Activated CD8-positive, alpha-beta T cell treated with anti-CD3 and anti-CD28 coated beads, Interleukin-2, amount 10 ng/mL, durations not matched to agents 7 days and 5 days (primary cell): ENCODE measurements around the gene GPN2. TPM values are rescaled to one million over a fixed set of nuclear protein-coding genes. Genes with fewer than 3 reads are reported as not detected.

Experiments used
- ATAC-seq: fragments of 150-1000 bp; cut with Tn5 transposase; one replicate; pipeline ENCODE4 v1.10.0; 2021; ENCODE audit warnings: moderate library complexity
- CTCF ChIA-PET: fragments of 350-600 bp; sonication (Branson Sonifier 250); formaldehyde crosslinking; loops from one replicate; lab custom pipeline; 2021; ENCODE audit warnings: antibody characterized with exemption; lab: Charles Lee
- POLR2A ChIA-PET: fragments of 350-600 bp; sonication (Branson Sonifier 250); formaldehyde crosslinking; loops from one replicate; lab custom pipeline; 2021; ENCODE audit warnings: antibody characterized with exemption; lab: Charles Lee
- DNase-seq: peaks from one replicate; pipeline ENCODE4 v3.0.0-alpha.2; 2020
- H3K27ac Mint-ChIP-seq: one replicate; pipeline ENCODE4 v1.8.0; 2021; ENCODE audit warnings: mild to moderate bottlenecking, mixed read lengths
- H3K27me3 Mint-ChIP-seq: one replicate; pipeline ENCODE4 v1.8.0; 2021; ENCODE audit warnings: low read depth, mixed read lengths
- H3K36me3 Mint-ChIP-seq: one replicate; pipeline ENCODE4 v1.8.0; 2021; ENCODE audit warnings: low read depth, mixed read lengths
- H3K4me1 Mint-ChIP-seq: one replicate; pipeline ENCODE4 v1.8.0; 2021; ENCODE audit warnings: low read depth, mixed read lengths
- H3K4me3 Mint-ChIP-seq: one replicate; pipeline ENCODE4 v1.8.0; 2021; ENCODE audit warnings: mild to moderate bottlenecking, mixed read lengths
- H3K9me3 Mint-ChIP-seq: one replicate; pipeline ENCODE4 v1.8.0; 2022; ENCODE audit warnings: mixed read lengths; ENCODE audit not compliant: insufficient read depth
- total RNA-seq, 2 experiments: library from RNA; stranded (reverse); gene quantifications; one replicate each; pipeline ENCODE4 v1.2.3, GENCODE V29; 2021

GPN2 gene
- total RNA-seq, 2 experiments from 2014 or later, result 28.9 to 32.8 TPM

DNA sequence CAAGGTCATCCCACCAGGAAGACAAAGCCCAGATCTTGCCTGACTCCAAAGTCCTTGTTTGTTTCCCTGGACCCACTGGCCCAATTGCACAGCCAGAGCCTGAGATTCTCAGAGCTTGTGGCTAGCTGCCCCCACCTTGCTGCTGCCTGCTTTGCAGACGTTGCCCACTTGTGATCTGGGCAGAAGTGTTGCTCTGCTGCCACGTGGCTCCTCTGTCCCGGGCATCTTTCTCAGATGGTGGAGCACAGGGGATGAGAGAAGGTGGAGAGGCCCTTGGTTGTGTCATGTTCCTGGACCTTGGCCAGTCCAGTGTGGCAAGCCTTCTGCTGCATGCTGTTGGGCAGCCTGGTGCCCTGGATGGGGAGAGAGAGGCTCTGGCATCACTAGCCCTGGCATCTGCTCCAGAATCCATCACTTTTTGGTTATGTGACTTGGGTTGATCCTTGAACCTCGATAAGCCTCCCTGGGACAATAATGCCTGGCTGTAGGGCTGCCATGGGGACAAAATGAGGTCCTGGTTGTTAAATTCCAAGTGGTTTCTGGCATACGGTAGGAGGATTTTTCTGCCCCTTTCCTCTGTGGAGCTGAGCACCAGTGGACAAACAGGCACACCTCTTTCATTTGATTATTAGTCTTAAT is 25.2 kb upstream of the GPN2 start:
- Mint-ChIP-seq H3K36me3 (no peaks in the 10 kb centered on the region), H3K27ac (no peak overlapping the region), H3K9me3 (no peaks in the 10 kb centered on the region), H3K27me3 (peaks cover 3% of the 10 kb centered on the region), H3K4me1 (peaks cover 1% of the 10 kb centered on the region), H3K4me3 (no peak overlapping the region)
- POLR2A ChIA-PET, result interaction anchor here (0.6 kb wide), 1 partner anchor 12 kb away, joined by 4 read pairs; no protein-coding TSS in a partner anchor
- ATAC-seq (no peak), DNase-seq (no peak)
- CTCF ChIA-PET, result interaction anchor here (1.0 to 1.1 kb wide), 2 partner anchors 9 to 15 kb away, joined by 3 read pairs; partner anchors contain the start of gene GPATCH3

DNA sequence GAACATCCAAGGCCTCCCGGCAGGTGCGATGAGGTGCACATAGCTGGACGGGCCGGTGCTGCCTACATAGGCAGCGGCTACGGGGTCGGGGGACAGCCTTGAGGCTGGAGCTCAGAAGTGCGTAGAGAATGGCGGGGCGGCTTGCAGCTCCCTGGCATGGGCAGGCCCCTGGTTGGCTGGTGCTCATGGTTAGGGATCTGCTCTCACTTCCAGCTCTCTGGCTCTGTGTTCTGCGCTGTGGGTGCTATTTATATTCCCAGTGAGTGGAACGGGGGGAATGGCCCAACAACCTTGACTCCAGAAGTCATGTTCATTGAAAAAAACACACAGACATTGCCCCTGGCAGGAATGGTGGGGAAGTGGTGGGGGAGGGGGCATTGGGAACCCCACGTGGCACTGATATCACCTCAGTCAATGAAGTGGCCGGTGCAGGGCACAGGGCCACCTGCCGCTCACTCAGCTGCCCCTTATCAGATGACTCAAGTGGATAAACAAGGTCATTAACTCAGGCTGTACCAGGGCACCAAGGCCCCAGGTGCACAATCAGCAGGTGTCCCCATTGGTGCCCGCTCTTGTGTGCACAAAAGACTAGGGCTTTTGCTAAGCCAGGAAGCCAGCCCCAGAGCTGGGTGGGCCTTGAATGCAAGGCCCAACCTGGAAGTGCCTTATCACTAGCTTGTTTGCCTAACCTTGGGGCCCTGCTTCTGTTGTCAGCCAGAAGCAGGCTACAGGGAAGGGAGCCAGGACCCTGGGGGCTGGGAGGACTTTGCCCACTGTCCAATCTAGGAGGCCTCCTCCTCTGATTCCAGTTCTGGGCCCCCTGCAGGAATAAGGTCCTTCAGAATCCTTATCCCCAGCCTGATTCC is 23.9 kb upstream of the GPN2 start, which contains the start of gene NR0B2:
TSS of gene NR0B2 (minus strand) at position 222 of the 866 bp plus-strand sequence. CDS start at position 187, 35 bp downstream.
- DNase-seq (no peak), ATAC-seq (no peak)
- H3K4me1 Mint-ChIP-seq, result no peaks in the 10 kb centered on the region
- ChIA-PET CTCF (no interaction called here), POLR2A (interaction anchor here (0.7 to 1.5 kb wide), 2 partner anchors 14 to 28 kb away, joined by 3 to 8 read pairs; partner anchors contain the start of gene GPATCH3)
- H3K36me3 Mint-ChIP-seq, result no peaks in the 10 kb centered on the region
- H3K4me3 Mint-ChIP-seq, result no peak within 1 kb of the TSS
- no peaks in the 10 kb centered on the region for H3K9me3 Mint-ChIP-seq
- no peak within 1 kb of the TSS for H3K27ac Mint-ChIP-seq
- H3K27me3 Mint-ChIP-seq, result peaks cover 7% of the 10 kb centered on the region

DNA sequence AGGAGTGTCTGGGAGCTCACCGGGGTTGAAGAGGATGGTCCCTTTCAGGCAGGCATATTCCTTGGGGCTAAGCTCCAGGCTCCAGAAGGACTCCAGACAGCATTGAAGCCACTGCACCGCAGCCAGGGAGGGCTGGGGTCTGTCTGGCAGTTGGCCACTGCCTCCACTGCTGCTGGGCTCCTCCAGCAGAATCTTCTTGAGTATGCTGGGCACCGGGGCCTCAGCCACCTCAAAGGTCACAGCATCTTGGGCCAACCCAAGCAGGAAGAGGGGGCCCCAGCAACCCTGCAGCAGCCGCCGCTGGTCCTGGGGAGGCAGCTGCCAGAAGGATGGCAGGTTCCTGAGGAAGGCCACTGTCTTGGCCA is 23.3 kb upstream of the GPN2 start:
- H3K27me3 Mint-ChIP-seq, result peaks cover 7% of the 10 kb centered on the region
- H3K36me3 Mint-ChIP-seq, result no peaks in the 10 kb centered on the region
- ATAC-seq, result no peak

DNA sequence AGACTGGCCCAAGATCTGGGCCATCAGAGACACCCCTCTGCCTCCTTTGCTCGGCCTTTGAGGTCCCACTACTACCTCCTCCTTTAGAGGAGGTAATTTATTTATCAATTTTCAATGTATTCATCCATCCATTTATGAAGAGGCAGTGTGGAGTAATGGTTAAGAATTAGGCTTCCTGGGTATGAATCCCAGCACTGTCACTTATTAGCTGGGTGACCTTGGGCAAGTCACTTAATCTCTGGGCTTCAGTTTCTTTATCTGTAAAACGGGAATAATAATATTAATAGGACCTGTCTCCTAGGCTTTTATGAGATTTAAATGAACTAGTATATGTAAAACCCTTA is 22.0 kb upstream of the GPN2 start:
- H3K4me3 Mint-ChIP-seq, result no peak overlapping the region
- POLR2A ChIA-PET, result interaction anchor here (0.6 kb wide), 1 partner anchor 308 kb away, joined by 4 read pairs; no protein-coding TSS in a partner anchor
- H3K4me1 Mint-ChIP-seq, result no peaks in the 10 kb centered on the region
- H3K27ac Mint-ChIP-seq, result no peak overlapping the region
- DNase-seq (no peak), ATAC-seq (no peak)
- H3K27me3 Mint-ChIP-seq, result peaks cover 7% of the 10 kb centered on the region
- CTCF ChIA-PET, result no interaction called here
- no peaks in the 10 kb centered on the region for H3K9me3 Mint-ChIP-seq
- no peaks in the 10 kb centered on the region for H3K36me3 Mint-ChIP-seq

More for the DNA sequence above, 23.3 kb upstream of the GPN2 start:
- no peak for DNase-seq
- CTCF ChIA-PET, result interaction anchor here (0.6 kb wide), 1 partner anchor 26 kb away, joined by 3 read pairs; no protein-coding TSS in a partner anchor
- H3K4me1 Mint-ChIP-seq, result no peaks in the 10 kb centered on the region
- no peaks in the 10 kb centered on the region for H3K9me3 Mint-ChIP-seq
- H3K27ac Mint-ChIP-seq, result no peak overlapping the region
- POLR2A ChIA-PET, result interaction anchor here (1.5 kb wide), 1 partner anchor 13 kb away, joined by 8 read pairs; the partner anchor contains the start of gene GPATCH3
- H3K4me3 Mint-ChIP-seq, result no peak overlapping the region

DNA sequence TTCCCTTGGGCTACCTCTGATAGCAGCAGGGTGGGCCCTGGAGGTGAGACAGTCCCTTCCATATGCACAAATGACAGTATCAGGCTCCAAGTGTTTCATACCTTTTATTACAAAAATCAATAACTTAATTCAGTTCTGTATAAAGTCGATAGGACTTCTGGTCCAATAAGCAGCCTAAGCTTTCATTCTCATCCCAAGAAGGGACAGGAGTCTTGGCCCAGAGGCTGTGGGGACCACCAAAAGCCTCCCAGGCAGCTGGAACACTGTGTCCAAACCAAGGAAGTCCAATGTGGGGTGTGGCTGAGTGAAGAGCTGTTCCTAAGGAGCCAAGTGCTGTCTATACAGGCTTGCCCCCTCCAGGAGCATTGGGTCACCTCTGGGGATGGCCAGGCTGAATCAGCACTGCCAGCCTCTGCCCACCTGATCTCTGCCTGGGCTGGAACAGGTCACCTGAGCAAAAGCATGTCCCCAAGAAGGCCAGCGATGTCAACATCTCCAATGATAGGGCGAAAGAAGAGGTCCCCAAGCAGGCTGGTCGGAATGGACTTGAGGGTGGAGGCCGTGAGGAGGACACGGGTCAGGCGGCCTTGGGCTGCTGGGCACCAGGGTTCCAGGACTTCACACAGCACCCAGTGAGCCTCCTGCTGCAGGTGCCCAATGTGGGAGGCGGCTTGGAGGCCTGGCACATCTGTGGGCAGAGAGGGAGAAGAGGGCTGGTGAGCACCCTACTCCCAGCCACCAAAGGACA is 21.5 kb upstream of the GPN2 start:
- no peaks in the 10 kb centered on the region for H3K36me3 Mint-ChIP-seq
- no peak overlapping the region for H3K4me3 Mint-ChIP-seq
- peaks cover 7% of the 10 kb centered on the region for H3K27me3 Mint-ChIP-seq
- CTCF ChIA-PET, result no interaction called here
- no peaks in the 10 kb centered on the region for H3K4me1 Mint-ChIP-seq
- no peak overlapping the region for H3K27ac Mint-ChIP-seq
- POLR2A ChIA-PET, result interaction anchor here (1.4 kb wide), 1 partner anchor 11 kb away, joined by 3 read pairs; the partner anchor contains the start of gene GPATCH3
- no peak for DNase-seq
- no peaks in the 10 kb centered on the region for H3K9me3 Mint-ChIP-seq
- ATAC-seq, result no peak

DNA sequence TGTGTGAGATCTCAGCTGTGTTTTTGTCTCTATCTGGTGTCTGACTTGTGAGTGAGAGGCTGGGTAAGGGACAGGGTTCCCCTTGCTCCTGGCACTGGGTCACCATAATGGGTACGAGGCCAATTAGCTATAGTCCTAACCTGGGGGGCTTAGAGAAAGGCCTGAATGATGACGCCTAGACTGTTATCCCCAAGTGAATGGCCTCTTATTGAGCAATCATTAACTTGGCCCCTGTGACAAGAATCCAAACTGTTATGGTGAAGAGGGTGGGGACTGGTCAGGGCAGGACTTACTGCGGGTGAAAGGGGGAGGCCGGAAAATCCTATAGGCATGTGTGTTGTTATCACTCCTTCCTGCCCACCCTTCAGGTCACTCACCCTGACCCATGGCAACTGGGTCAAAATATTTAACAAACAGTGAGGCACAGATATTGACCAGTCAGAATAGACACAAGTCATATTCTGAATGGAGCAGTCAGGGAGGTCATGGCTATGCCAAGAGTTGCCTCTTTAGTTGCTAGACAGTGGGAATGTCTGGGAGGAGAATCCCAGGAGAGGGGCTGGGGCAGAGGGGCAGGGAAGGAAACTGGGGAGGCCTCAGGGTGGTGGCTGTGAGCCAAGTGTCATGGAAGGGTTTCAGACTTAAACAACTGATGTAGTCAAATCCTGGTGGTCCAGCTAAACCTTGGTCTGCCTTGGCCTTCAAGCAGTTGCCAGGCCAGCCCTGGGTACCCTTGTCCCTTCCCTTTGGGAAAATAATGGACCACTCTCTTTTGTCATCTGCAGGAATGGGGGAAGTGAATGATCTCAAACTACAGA is 20.5 kb upstream of the GPN2 start:
- H3K27ac Mint-ChIP-seq, result no peak overlapping the region
- CTCF ChIA-PET, result interaction anchor here (1.3 kb wide), 1 partner anchor 9 kb away, joined by 3 read pairs; no protein-coding TSS in a partner anchor

DNA sequence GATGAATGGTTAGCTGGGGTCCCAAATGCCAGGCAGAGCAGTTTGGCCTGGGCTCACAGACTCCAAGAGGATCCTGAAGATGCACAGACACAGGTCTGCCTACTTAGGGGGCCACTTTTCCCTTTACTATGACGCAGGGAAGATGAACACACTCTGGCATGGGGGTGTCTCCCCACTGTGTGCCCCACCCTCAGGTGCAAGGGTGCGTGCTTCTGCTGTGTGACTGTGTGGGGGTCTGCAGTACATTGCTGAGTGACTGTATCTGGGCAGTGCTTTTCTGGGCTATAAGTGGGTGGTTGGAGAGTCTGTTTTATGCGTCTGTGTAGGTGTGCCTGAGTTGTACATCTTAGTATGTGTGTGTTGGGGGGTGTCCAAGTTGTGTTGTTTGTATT is 19.9 kb upstream of the GPN2 start:
- ATAC-seq, result no peak
- Mint-ChIP-seq H3K27me3 (peaks cover 4% of the 10 kb centered on the region), H3K36me3 (no peaks in the 10 kb centered on the region), H3K27ac (no peak overlapping the region), H3K9me3 (no peaks in the 10 kb centered on the region), H3K4me1 (no peaks in the 10 kb centered on the region), H3K4me3 (no peak overlapping the region)
- CTCF ChIA-PET, result interaction anchor here (1.3 kb wide), 1 partner anchor 9 kb away, joined by 3 read pairs; no protein-coding TSS in a partner anchor
- POLR2A ChIA-PET, result interaction anchor here (1.4 kb wide), 1 partner anchor 10 kb away, joined by 3 read pairs; the partner anchor contains the start of gene GPATCH3
- no peak for DNase-seq

More for the DNA sequence above, 20.5 kb upstream of the GPN2 start:
- Mint-ChIP-seq H3K4me3 (no peak overlapping the region), H3K27me3 (peaks cover 4% of the 10 kb centered on the region), H3K9me3 (no peaks in the 10 kb centered on the region), H3K36me3 (no peaks in the 10 kb centered on the region), H3K4me1 (no peaks in the 10 kb centered on the region)
- no peak for ATAC-seq
- no peak for DNase-seq
- POLR2A ChIA-PET, result interaction anchor here (1.4 kb wide), 1 partner anchor 10 kb away, joined by 3 read pairs; the partner anchor contains the start of gene GPATCH3

DNA sequence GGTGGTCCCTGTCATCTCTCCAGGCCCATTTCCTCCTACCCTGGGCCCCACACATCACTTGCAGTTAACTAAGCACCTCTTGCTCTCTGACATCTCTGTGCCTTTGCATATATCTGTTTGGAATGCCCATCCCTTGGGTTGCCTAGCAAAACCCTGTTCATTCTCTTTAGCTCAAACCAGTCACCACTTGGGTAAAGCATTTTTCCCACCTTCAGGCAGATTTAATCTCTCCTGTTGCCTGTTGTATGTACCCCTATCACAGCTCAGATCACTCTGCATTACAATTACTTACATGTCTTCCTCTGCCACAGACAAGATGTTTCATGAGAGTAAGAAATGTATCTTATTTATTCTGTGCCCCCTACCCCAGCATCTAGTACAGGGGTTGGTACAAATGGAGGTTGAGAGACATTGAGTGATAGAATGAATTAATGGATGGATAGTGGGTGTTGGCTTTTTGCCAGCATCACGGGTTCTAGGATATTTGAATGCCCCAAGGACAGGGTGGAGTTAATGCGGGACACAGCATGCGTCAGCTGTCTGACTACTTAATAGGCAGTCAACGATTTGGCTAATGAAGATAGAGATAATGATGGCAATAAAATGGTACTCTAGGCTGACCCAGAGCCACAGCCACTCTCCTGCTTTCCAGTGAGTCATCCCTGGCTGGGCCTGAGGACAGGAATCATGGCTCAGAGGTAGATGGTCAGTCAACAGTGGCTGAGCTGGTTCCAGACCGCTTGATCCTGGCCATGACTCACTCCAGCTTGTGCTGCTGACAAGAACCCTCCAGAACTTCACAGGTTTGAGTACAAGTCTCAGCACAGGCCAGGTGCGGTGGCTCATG is 17.2 kb upstream of the GPN2 start:
- H3K27ac Mint-ChIP-seq, result no peak overlapping the region
- POLR2A ChIA-PET, result interaction anchor here (1.0 kb wide), 1 partner anchor 17 kb away, joined by 3 read pairs; the partner anchor contains the start of gene GPN2
- peaks cover 2% of the 10 kb centered on the region for H3K4me1 Mint-ChIP-seq
- DNase-seq (no peak), ATAC-seq (no peak)
- no peaks in the 10 kb centered on the region for H3K9me3 Mint-ChIP-seq
- H3K36me3 Mint-ChIP-seq, result no peaks in the 10 kb centered on the region
- CTCF ChIA-PET, result no interaction called here
- H3K27me3 Mint-ChIP-seq, result peaks cover 4% of the 10 kb centered on the region
- H3K4me3 Mint-ChIP-seq, result no peak overlapping the region

DNA sequence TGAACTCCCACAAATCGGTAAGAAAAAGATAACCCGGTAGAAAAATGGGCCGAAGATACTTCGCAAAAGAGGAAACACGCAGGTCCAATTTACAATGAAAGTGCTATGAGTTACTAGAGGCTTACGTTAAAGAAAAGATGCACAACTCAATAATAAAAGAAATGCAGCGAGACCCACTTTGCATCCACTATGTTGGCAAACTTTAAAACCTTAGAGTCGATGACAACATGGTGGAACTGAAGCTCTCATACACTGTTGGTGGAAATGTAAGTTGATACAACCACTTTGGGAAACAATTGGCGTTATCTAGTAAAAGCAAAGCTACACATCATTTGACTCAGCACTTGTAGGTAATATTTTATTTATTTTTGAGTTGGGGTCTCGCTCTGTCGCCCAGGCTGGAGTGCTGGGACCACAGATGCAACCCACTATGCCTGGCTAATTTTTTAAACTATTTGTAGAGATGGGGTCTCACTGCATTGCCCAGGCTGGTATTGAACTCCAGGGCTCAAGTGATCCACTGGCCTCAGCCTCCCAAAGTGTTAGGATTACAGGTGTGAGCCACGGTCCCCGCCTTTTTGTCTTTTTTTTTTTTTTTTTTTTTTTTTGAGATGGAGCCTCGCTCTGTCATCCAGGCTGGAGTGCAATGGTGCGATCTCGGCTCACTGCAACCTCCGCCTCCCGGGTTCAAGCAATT is 10.9 kb upstream of the GPN2 start:
- Mint-ChIP-seq H3K27me3 (no peaks in the 10 kb centered on the region), H3K4me3 (peak overlapping the region; percentile 78), H3K4me1 (peaks cover 27% of the 10 kb centered on the region), H3K27ac (peak overlapping the region; percentile 95), H3K36me3 (peaks cover 15% of the 10 kb centered on the region), H3K9me3 (no peaks in the 10 kb centered on the region)
- DNase-seq, result no peak
- no peak for ATAC-seq
- ChIA-PET CTCF (interaction anchor here (0.7 to 1.7 kb wide), 7 partner anchors 11 to 299 kb away, joined by 3 to 6 read pairs (median 4); partner anchors contain the start of genes GPN2 and NUDC), POLR2A (interaction anchor here (0.7 to 3.8 kb wide), 15 partner anchors 8 to 325 kb away, joined by 3 to 70 read pairs (median 6); partner anchors contain the start of genes GPN2, NR0B2, NUDC and PIGV)
